ENCODE data around the gene SYNE2. TPM values are rescaled to one million over a fixed set of nuclear protein-coding genes. Genes with fewer than 3 reads are reported as not detected.

The SYNE2 gene
- total RNA-seq, 1 donor from 2014 or later: 81.4 TPM

GRCh38 chr14:63952053-63952932 is 99.5 kb downstream of the SYNE2 start:
- no peak overlapping the region for H3K27ac ChIP-seq (ENCODE audit: low read depth, low read length)
- no peaks in the 10 kb centered on the region for H3K27me3 ChIP-seq (ENCODE audit: control insufficient read depth in 3 of 3, insufficient read depth in 3 of 3, low read length in 3 of 3)
- peaks cover 0 to 2% (median 0%) of the 10 kb centered on the region in 3 donors for H3K4me1 ChIP-seq (ENCODE audit: control insufficient read depth in 3 of 3, insufficient read depth in 3 of 3, low read length in 3 of 3)
- H3K4me3 ChIP-seq (ENCODE audit: low read length in 3 of 3): no peak overlapping the region
- peaks cover 4 to 16% (median 16%) of the 10 kb centered on the region in 3 donors for H3K36me3 ChIP-seq (ENCODE audit: control insufficient read depth in 3 of 3, insufficient read depth in 3 of 3, low read length in 3 of 3)
- no peak overlapping the region for H3K9ac ChIP-seq (ENCODE audit: low read depth in 1 of 3, low read length in 3 of 3)
- no peaks in the 10 kb centered on the region for H3K9me3 ChIP-seq (ENCODE audit: control insufficient read depth in 3 of 3, low read length in 3 of 3)

GRCh38 chr14:63952933-63953437 is 100.2 kb downstream of the SYNE2 start:
- Histone ChIP-seq H3K27ac (ENCODE audit: low read depth, low read length) (no peak overlapping the region), H3K4me3 (ENCODE audit: low read length in 3 of 3) (no peak overlapping the region), H3K4me1 (ENCODE audit: control insufficient read depth in 3 of 3, insufficient read depth in 3 of 3, low read length in 3 of 3) (peaks cover 0 to 2% (median 0%) of the 10 kb centered on the region in 3 donors), H3K9ac (ENCODE audit: low read depth in 1 of 3, low read length in 3 of 3) (no peak overlapping the region), H3K27me3 (ENCODE audit: control insufficient read depth in 3 of 3, insufficient read depth in 3 of 3, low read length in 3 of 3) (no peaks in the 10 kb centered on the region), H3K9me3 (ENCODE audit: control insufficient read depth in 3 of 3, low read length in 3 of 3) (no peaks in the 10 kb centered on the region), H3K36me3 (ENCODE audit: control insufficient read depth in 3 of 3, insufficient read depth in 3 of 3, low read length in 3 of 3) (peaks cover 4 to 16% (median 16%) of the 10 kb centered on the region in 3 donors)

- H3K4me1 ChIP-seq (ENCODE audit: control insufficient read depth in 3 of 3, insufficient read depth in 3 of 3, low read length in 3 of 3): peaks cover 0 to 2% (median 0%) of the 10 kb centered on the region in 3 donors
- H3K27me3 ChIP-seq (ENCODE audit: control insufficient read depth in 3 of 3, insufficient read depth in 3 of 3, low read length in 3 of 3): no peaks in the 10 kb centered on the region
- H3K4me3 ChIP-seq (ENCODE audit: low read length in 3 of 3): no peak overlapping the region
- no peak overlapping the region for H3K27ac ChIP-seq (ENCODE audit: low read depth, low read length)
- H3K9me3 ChIP-seq (ENCODE audit: control insufficient read depth in 3 of 3, low read length in 3 of 3): no peaks in the 10 kb centered on the region
- H3K9ac ChIP-seq (ENCODE audit: low read depth in 1 of 3, low read length in 3 of 3): no peak overlapping the region
- peaks cover 0 to 5% (median 2%) of the 10 kb centered on the region in 3 donors for H3K36me3 ChIP-seq (ENCODE audit: control insufficient read depth in 3 of 3, insufficient read depth in 3 of 3, low read length in 3 of 3)
Observed at GRCh38 chr14:63956326-63956725, 103.5 kb downstream of the SYNE2 start.

- no peak overlapping the region for H3K9ac ChIP-seq (ENCODE audit: low read depth in 1 of 3, low read length in 3 of 3)
- H3K27ac ChIP-seq (ENCODE audit: low read depth, low read length): no peak overlapping the region
- H3K4me1 ChIP-seq (ENCODE audit: control insufficient read depth in 3 of 3, insufficient read depth in 3 of 3, low read length in 3 of 3): no peaks in the 10 kb centered on the region
- H3K36me3 ChIP-seq (ENCODE audit: control insufficient read depth in 3 of 3, insufficient read depth in 3 of 3, low read length in 3 of 3): peaks cover 2 to 4% (median 4%) of the 10 kb centered on the region in 3 donors
- no peaks in the 10 kb centered on the region for H3K27me3 ChIP-seq (ENCODE audit: control insufficient read depth in 3 of 3, insufficient read depth in 3 of 3, low read length in 3 of 3)
- H3K9me3 ChIP-seq (ENCODE audit: control insufficient read depth in 3 of 3, low read length in 3 of 3): no peaks in the 10 kb centered on the region
- H3K4me3 ChIP-seq (ENCODE audit: low read length in 3 of 3): no peak overlapping the region
Observed at GRCh38 chr14:63960926-63961567, 108.2 kb downstream of the SYNE2 start.

- H3K36me3 ChIP-seq (ENCODE audit: control insufficient read depth in 3 of 3, insufficient read depth in 3 of 3, low read length in 3 of 3): peaks cover 0 to 7% (median 4%) of the 10 kb centered on the region in 3 donors
- H3K4me3 ChIP-seq (ENCODE audit: low read length in 3 of 3): no peak overlapping the region
- no peaks in the 10 kb centered on the region for H3K4me1 ChIP-seq (ENCODE audit: control insufficient read depth in 3 of 3, insufficient read depth in 3 of 3, low read length in 3 of 3)
- H3K27ac ChIP-seq (ENCODE audit: low read depth, low read length): no peak overlapping the region
- H3K9ac ChIP-seq (ENCODE audit: low read depth in 1 of 3, low read length in 3 of 3): no peak overlapping the region
- no peaks in the 10 kb centered on the region for H3K27me3 ChIP-seq (ENCODE audit: control insufficient read depth in 3 of 3, insufficient read depth in 3 of 3, low read length in 3 of 3)
- no peaks in the 10 kb centered on the region for H3K9me3 ChIP-seq (ENCODE audit: control insufficient read depth in 3 of 3, low read length in 3 of 3)
Observed at GRCh38 chr14:63962906-63963305, 110.1 kb downstream of the SYNE2 start.

- no peak overlapping the region for H3K27ac ChIP-seq (ENCODE audit: low read depth, low read length)
- no peaks in the 10 kb centered on the region for H3K27me3 ChIP-seq (ENCODE audit: control insufficient read depth in 3 of 3, insufficient read depth in 3 of 3, low read length in 3 of 3)
- H3K9ac ChIP-seq (ENCODE audit: low read depth in 1 of 3, low read length in 3 of 3): no peak overlapping the region
- no peaks in the 10 kb centered on the region for H3K9me3 ChIP-seq (ENCODE audit: control insufficient read depth in 3 of 3, low read length in 3 of 3)
- H3K36me3 ChIP-seq (ENCODE audit: control insufficient read depth in 3 of 3, insufficient read depth in 3 of 3, low read length in 3 of 3): peaks cover 0 to 10% (median 4%) of the 10 kb centered on the region in 3 donors
- no peaks in the 10 kb centered on the region for H3K4me1 ChIP-seq (ENCODE audit: control insufficient read depth in 3 of 3, insufficient read depth in 3 of 3, low read length in 3 of 3)
- H3K4me3 ChIP-seq (ENCODE audit: low read length in 3 of 3): no peak overlapping the region
Observed at GRCh38 chr14:63963439-63963838, 110.6 kb downstream of the SYNE2 start.

- Histone ChIP-seq H3K4me1 (ENCODE audit: control insufficient read depth in 3 of 3, insufficient read depth in 3 of 3, low read length in 3 of 3) (no peaks in the 10 kb centered on the region), H3K9me3 (ENCODE audit: control insufficient read depth in 3 of 3, low read length in 3 of 3) (no peaks in the 10 kb centered on the region), H3K27ac (ENCODE audit: low read depth, low read length) (no peak overlapping the region), H3K27me3 (ENCODE audit: control insufficient read depth in 3 of 3, insufficient read depth in 3 of 3, low read length in 3 of 3) (no peaks in the 10 kb centered on the region), H3K36me3 (ENCODE audit: control insufficient read depth in 3 of 3, insufficient read depth in 3 of 3, low read length in 3 of 3) (peaks cover 0 to 10% (median 4%) of the 10 kb centered on the region in 3 donors), H3K9ac (ENCODE audit: low read depth in 1 of 3, low read length in 3 of 3) (no peak overlapping the region), H3K4me3 (ENCODE audit: low read length in 3 of 3) (no peak overlapping the region)
Observed at GRCh38 chr14:63964113-63964512, 111.3 kb downstream of the SYNE2 start.

GRCh38 chr14:63966407-63966806 is 113.6 kb downstream of the SYNE2 start:
- Histone ChIP-seq H3K27ac (ENCODE audit: low read depth, low read length) (no peak overlapping the region), H3K4me3 (ENCODE audit: low read length in 3 of 3) (no peak overlapping the region), H3K36me3 (ENCODE audit: control insufficient read depth in 3 of 3, insufficient read depth in 3 of 3, low read length in 3 of 3) (peaks cover 0 to 12% (median 4%) of the 10 kb centered on the region in 3 donors), H3K9me3 (ENCODE audit: control insufficient read depth in 3 of 3, low read length in 3 of 3) (no peaks in the 10 kb centered on the region), H3K4me1 (ENCODE audit: control insufficient read depth in 3 of 3, insufficient read depth in 3 of 3, low read length in 3 of 3) (no peaks in the 10 kb centered on the region), H3K27me3 (ENCODE audit: control insufficient read depth in 3 of 3, insufficient read depth in 3 of 3, low read length in 3 of 3) (no peaks in the 10 kb centered on the region), H3K9ac (ENCODE audit: low read depth in 1 of 3, low read length in 3 of 3) (no peak overlapping the region)

- H3K36me3 ChIP-seq (ENCODE audit: control insufficient read depth in 3 of 3, insufficient read depth in 3 of 3, low read length in 3 of 3): peaks cover 0 to 6% (median 0%) of the 10 kb centered on the region in 3 donors
- H3K27ac ChIP-seq (ENCODE audit: low read depth, low read length): no peak overlapping the region
- no peak overlapping the region for H3K9ac ChIP-seq (ENCODE audit: low read depth in 1 of 3, low read length in 3 of 3)
- H3K4me3 ChIP-seq (ENCODE audit: low read length in 3 of 3): no peak overlapping the region
- no peaks in the 10 kb centered on the region for H3K27me3 ChIP-seq (ENCODE audit: control insufficient read depth in 3 of 3, insufficient read depth in 3 of 3, low read length in 3 of 3)
- H3K4me1 ChIP-seq (ENCODE audit: control insufficient read depth in 3 of 3, insufficient read depth in 3 of 3, low read length in 3 of 3): no peaks in the 10 kb centered on the region
- H3K9me3 ChIP-seq (ENCODE audit: control insufficient read depth in 3 of 3, low read length in 3 of 3): no peaks in the 10 kb centered on the region
Observed at GRCh38 chr14:63972323-63972932, 119.6 kb downstream of the SYNE2 start.
